Uterus (tissue), 2 donors: ENCODE results near the gene PRDM15.

Experiments
- CTCF ChIP-seq, 4 experiments: fragments of 200-600 bp in 2 of 4; fragments of 450-650 bp in 2 of 4; sonication (generic) in 2 of 4; IDR thresholded peaks; one replicate each; pipeline ENCODE4 v1.5.1; 2016 to 2019; ENCODE audit warnings: antibody characterized with exemption in 4 of 4, mild to moderate bottlenecking in 2 of 4, moderate library complexity in 1 of 4
- POLR2A ChIP-seq, 2 donors: fragments of 450-650 bp; IDR thresholded peaks; one replicate each; pipeline ENCODE4 v1.6.1; 2016; ENCODE audit warnings: antibody characterized with exemption in 2 of 2, mild to moderate bottlenecking in 1 of 2, moderate library complexity in 1 of 2

GRCh38 chr21:41758550-41758949, 120.6 kb downstream of the PRDM15 start:
- TF ChIP-seq CTCF (IDR thresholded peaks at IDR 0.05) (no peak), POLR2A (IDR thresholded peaks at IDR 0.05) (no peak)
